Fibroblast of skin of back (primary cell): ENCODE results near the gene MFSD12.
"Not testable (repeated sequence)": the region's sequence is repeated elsewhere in the genome, so short reads cannot be mapped to it uniquely, and the experiment has no call there.

Source experiments
- DNase-seq: peaks from one replicate; pipeline ENCODE4 v3.0.0-alpha.2; 2013

Gene MFSD12

DNA sequence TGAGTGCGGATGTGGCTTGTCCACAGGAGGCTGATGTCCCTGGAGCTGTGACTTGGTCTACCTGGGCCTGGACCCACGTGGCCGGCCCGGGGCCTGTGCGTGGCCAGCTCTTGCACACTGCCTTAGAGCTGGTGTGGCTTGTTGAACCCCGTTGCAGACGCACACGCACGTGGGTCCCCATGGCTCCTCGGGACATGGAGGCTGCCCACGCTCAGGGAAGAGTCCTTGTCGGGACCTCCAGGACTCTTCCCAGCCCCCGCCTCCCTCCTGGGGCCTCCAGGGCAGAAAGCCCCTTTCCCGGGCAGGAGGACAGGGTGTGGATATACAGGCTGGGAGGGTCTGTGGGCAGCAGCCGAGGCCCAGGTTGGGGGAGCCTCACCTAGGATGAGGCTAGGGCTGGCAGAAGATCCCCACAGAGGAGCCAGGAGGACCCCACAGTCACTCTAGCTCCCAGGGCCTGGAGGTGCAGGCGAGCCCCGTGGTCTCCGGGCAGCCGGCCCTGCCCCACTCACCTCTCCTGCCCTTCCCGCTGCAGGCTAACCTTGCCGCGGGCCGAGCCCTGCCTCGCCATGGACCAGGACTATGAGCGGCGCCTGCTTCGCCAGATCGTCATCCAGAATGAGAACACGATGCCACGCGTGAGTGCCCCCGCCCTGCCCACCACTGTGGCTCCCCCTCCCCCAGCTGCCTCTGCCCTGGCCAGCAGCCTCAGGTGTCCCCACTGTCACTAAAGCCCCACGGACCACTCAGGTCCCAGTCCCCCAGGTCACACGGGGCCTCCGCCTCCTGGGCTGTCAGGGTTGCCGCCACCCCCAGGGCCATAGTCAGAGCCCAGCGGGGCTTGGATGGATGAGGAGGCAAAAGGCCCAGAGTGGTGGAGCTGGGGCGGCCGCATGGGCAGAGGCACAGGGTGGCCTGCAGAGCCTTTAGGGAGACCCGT is 34.7 kb downstream of the MFSD12 start:
- no peak for DNase-seq

DNA sequence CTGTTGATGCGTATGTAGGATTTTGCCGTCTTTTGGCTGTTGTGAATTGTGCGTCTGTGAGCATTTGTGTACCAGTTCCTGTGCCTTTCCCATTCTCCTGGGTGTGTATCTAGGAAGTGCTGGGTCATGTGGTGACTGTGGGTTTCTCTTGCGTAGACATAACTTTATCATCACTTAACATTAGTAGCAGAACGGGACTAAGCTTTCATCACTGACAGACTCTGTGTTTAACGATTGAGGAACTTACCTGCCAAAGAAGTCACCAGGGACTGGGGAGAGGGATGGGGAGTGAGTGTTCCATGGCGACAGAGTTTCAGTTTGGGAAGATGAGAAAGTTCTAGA is 36.3 kb downstream of the MFSD12 start:
- DNase-seq, result no peak

DNA sequence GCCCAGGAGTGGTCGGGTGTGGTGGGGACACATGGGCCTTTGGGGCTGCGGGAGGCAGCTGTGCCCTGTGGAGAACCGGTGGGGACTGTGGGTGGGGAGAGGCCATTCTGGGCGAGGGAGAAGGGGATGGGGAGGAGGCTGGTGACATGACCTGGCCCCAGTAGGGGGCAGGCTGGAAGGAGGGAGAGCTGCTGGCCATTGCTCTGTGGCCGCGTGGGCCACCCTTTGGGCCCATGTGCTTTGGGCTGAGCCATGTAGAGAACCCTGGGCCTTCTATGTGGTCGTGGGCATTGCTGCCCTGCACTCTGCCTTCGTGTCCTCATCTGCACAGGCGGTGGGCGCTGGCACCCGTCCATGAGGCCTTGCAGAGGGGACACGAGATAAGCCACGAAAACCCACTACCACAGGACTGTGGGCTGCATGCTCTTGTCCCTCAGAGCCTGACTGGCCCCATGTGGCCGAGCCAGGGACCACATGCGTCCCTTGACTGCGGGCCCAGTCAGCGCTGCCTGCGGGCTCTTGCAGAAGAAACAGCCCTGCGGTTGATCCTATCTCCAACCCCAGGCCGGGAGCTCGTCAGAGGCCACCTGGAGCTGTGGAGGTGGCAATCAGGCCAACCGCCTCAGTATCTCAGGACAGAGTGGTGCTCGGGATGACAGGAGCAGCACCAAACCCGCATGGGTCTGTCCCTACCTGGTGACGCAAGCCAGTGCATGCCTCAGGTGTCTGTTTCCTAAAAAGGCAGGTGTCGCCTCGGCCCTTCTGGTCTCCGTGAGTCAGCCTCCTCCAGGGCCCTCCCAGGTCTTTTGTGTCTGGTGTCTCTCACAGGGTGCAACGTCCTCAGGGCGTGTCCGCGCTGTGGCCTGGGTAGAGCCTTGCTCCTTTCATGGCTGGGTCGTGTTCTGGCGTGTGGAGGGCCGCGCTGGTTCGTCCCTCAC is 37.0 kb downstream of the MFSD12 start:
- no peak for DNase-seq

DNA sequence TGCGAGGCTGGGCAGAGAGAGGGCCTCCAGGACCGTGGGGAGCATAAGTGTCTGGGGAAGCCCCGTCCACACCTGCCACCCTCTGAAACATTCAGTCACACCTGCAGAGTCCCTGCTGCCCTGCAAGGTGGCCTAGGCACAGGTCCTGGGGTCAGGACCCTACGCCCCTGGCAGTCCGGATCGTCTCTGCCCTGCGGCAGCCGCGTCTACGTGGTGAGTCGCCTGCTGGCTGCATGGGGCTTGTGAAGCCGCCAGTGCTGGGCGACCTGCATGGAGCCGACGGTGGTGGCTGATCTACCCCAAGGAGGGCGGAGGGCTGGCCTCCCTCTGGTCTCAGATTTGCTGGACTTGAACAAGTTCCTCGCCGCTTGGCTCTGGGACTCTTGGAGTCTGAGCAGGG is 38.3 kb downstream of the MFSD12 start:
- DNase-seq, result no peak

DNA sequence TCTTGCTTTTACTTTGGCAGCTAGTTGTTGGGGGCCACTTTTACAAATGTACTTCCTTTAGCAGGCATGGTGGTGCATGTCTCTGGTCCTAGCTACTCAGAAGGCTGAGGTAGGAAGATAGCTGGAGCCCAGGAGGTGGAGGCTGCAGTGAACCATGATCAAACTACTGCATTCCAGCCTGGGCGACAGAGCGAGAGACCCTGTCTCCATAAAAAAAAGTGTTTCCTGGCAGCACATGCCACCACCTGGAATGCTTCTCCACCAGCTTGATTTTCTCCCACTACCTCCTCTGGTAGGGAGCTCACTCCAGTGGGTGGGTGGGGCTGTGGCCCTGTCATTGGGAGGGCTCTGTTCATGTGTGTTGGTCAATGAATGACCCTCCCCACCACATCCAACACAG is 38.7 kb downstream of the MFSD12 start:
- no peak for DNase-seq

DNA sequence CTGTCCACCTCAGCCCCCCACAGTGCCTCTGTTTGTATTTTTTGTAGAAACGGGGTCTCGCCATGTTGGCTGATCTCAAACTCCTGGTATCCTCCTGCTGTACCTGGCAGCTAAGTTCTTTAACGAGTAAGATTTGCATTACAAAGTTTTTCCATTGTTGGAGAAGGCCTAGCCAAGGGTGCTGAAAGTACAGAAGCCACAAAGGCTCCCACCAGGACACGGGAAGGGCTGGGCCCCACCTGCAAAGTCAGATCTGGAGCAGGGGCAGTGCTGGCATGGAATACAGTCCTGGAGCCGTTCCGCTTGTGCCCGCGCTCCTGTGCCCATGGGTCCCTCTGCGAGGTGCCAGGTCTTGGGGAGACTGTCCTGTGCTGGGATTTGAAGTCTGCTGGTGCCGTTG is 39.1 kb downstream of the MFSD12 start:
- no peak for DNase-seq

DNA sequence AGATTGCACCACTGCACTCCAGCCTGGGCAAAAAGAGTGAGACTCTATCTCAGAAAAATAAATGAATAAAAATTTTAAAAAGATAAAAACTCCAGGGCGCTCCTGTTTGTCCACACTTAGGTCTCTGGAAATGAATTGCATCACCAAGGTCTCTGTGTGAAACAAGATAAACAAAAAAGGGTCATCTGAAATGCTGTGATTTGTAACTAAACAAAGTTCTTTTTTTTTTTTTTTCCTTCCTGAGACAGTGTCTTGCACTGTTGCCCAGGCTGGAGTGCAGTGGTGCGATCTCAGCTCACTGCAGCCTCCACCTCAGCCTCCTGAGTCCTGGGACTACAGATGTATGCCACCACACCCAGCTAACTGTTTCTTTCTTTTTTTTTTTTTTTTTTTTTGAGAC is 39.7 kb downstream of the MFSD12 start:
- no peak for DNase-seq

DNA sequence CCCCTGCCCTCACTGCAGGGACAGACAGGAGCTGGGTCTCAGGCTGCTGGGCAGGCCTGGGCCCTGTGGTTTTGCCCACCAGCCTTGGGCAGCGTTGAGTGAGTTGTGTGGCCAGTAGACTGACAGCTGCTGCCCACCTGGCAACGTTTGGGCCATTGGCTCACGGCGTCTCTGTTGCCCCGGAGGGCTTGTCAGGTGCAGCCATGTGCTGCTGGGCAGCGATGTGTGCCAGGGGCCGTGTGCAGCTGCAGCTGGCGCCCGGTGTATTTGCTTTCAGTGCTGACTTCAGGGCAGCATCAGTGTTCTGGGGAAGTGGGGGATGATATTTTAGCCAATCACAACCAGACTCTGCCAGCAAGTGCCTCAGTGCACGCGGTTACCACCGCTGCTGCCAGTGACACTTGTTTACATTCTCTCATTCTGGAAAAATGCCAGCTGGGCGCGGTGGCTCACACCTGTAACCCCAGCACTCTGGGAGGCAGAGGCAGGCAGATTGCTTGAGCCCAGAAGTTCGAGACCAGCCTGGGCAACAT is 40.6 kb downstream of the MFSD12 start:
- no peak for DNase-seq

DNA sequence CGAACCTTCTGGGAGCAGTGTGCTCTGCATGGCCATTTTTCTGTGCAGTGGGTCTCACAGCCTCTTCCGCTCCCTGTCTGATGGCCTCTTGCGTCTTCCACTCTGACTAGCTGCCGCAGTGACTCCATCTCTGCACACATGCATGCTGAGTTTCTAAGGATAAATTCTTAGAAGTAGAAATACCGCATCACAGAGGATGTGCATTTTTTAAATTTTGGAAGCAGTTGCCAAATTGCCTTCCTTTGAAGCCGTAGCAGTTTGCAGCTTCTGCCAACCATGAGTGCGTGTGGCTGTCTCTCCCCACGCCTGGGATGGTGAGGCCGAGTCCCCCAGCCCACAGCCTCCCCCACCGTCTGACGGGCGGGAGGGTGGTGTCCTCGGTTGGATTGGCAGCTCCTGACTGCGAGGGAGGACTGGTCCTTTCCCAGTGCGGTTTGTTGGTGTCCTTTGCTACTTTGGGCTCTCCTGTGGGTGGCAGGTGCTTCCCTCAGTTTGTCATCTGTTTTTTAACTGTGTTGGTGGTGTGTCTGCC is 41.4 kb downstream of the MFSD12 start:
- peak; percentile 46 for DNase-seq

DNA sequence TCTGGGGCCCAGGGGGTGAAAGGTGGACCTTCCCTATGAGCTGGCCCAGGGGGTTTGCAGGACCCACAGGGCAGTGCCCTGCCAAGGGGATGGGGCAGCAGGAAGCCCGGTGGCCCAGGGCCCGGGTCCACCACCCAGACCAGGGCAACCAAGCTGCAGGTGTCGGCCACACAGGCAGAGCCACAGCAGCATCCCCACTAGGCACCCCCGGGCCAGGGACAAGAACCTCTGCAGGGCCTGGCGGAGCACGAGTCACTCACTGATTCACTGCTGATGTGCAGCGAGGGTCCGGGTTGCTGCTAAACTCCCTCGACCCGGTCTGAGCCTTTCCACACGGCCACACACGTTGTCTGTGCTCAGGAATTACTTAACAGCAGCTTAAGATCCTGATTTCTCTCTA is 42.5 kb downstream of the MFSD12 start:
- peak; percentile 42 for DNase-seq

DNA sequence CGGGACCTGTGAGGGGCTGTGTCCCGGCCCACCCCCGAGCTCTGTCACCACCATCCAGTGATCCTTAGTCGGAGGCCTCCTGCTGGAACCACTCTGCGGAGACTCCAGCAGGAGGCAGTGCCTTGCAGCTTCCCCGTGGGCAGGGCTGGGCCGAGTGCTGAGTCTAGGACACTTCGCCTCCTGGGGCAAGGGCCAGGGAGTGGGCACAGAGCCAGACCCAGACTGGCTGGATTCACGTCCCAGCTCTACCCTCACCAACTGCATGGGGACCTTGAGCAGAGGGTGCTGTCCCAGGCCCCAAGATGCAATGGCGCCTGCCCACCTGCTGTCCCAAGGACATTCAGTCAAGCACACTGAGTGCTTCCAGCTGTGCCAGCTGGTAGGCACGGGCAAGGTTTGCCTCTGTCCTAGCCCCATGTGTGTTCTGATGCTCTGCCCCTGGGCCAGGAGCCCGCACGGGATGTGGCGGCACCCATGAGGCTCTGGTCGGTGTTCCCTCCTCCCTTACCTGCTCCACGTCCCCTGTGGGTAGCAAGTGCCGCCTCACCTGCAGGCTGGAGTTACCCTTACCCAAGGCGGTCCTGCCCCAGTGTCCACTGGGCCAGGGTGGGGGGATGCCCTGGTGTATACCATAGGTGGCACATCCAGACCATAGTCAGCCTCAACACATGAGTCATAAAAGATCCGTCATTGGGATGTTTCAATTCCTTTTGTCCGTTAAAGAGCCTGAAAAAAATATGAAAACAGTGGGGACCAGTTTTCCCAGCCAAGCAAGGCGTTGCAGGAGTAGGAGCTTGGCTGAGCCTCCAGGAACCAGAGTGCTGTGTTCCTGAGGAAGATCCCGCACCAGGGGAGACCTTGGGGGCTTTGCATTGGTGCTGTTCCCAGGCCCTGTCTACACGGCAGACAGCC is 43.9 kb downstream of the MFSD12 start:
- peak; percentile 9 for DNase-seq

DNA sequence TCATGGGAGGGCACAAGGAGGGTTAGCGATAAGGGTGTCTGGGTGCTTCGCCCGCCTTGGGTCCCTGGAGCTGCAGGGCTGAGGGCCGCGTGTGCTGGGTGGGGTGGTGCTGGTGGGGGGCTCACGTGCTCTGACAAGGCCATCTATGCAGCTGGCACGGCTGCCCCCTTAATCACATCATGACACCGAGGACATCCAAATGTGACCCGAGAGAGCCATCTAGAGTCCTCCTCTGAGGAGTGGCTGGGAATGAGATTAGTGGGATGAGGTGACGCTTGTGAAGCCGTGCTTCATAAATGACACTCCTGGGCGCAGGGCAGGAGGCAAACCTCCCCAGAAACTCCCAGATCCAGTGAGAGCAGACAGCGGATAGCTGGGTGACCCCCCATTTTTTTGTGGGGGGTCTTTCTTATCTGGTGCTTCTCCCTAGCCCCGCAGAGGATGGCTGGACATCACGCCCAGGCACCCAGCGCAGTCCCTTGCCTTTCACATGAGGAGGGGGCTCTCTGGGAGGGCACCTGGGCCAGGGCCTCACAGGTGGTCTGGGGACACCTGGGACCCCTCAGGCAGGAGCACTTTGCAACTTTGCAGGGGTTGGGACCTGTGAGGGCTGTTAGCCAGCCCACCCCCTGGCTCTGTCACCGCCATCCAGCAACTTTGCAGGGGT is 44.7 kb downstream of the MFSD12 start:
- DNase-seq, result no peak

DNA sequence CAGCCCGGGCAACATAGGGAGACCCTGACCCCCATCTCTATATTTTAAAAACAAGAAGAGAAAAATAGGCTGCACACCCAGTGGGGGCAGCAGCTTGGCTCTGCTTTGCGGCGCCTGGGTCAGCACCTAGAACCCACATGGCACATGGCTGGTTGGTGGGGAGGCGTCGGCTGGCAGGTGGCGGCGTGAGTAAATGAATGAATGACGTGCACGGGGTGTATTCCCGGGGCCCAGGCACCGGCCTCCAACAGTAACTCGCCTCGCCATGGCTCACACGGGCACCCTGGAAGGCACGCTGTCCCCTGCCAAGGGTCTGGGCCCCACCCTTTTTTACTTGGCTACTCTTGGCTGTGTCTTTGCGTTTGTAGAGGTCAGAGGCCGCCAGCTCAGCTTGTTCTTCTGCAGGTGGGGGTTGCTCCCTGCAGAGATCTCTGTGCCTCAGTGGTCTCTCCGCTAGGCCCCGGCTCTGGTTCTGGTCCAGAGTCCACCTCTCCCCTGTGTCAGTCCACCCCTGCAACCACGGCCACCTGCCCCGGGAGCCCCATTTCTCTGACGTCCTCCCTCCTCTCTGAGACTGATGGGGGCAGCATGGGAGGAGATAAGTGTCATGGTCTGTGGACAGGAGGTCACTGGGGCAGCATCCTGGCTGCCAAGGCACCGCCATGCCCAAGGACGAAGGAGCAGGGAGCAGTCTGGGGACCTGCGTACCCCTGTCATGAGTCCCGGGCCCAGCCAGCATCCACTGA is 45.7 kb downstream of the MFSD12 start:
- DNase-seq, result no peak

DNA sequence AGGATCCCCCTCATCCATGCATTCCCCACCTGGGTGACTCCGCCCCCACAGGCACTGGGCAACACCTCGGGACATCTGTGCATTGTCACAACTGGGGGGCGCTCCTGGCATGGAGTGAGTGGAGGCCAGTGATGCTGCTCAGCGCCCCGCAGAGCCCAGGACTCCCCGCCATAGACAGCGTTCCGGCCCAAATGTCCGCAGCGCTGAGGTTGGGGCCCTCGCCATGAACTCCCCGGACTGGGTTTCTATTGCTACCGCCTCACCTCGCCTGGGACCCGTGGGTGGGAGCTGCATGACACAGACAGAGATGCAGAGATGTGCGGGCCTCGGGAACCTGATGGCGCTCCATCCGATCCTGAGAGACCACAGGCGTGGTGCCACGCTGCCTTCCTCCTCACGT is 46.7 kb downstream of the MFSD12 start:
- no peak for DNase-seq

DNA sequence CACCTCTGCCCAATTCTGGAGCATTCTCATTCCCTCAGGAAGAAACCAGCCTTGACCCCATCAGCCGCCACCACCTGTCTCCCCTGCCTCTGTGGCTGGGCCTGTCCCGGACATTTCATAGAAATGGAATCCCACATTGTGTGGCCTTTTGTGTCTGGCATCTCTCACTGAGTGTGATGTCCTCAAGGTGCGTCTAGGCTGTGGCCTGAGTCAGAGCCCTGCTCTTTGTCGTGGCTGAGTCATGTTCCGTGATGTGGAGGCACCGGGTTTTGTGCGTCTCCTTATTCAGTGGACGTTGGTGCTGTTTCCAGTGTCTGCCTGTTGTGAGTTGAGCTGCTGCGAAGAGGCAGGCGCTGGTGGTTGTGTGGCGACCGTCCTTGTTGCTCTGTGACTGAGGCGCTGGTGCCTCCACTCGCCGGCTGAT is 47.8 kb downstream of the MFSD12 start:
- DNase-seq, result peak; percentile 45

DNA sequence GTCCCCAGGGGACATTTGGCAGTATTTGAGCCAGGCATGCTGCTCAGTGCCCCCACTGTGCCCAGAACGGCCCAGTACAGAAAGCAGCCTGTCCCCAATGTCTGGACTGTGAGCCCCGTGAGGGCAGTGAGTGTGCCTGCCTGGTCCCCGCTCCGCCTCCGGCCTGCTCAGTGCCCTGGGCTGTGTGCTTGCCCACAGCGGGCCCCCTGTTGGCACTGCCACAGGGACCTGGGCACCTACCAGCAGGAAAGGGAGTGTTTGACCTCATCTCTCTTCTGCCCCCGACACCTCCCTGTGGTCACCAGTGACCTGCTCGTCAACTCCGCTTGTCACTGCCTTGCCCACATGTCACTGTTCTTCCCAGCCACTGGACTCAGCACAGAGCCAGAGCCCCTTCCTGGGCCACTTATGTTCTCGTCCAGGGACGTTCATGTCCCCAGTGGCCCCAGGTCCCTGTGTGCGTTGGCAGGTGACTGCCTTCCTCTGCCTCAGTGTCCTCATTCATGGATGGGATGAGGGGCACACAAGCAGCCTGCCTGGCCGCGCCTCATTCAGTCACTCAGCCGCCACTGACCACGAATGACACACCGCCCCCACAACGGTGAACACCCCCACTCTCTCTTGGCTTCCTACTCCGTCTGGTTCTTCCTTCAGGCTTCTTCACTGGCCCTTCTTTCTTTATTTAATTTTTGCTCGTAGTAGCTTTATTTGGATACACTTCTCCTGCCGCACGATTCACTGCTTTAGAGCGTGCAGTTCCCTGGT is 48.4 kb downstream of the MFSD12 start:
- peak; percentile 15 for DNase-seq

DNA sequence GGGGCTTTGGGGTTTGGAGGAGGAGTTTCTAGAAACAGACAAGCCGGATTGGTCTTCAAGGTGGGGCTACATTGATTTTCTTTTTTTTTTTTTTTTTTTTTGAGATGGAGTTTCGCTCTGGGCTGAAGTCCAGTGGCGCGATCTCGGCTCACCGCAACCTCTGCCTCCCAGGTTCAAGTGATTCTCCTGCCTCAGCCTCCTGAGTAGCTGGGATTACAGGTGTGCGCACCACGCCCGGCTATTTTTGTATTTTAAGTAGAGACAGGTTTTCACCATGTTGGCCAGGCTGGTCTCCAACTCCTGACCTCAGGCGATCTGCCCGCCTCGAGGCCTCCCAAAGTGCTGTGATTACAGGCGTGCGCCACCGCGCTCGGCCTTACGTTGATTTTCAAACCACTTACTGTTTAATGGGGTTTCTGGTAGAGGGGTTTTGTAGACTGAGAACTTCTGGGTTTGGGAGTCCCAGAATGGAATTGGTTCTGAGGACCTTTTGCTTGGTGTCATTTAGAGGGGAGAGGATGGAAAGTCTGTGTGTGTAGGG is 49.2 kb downstream of the MFSD12 start:
- not testable (repeated sequence) for DNase-seq

DNA sequence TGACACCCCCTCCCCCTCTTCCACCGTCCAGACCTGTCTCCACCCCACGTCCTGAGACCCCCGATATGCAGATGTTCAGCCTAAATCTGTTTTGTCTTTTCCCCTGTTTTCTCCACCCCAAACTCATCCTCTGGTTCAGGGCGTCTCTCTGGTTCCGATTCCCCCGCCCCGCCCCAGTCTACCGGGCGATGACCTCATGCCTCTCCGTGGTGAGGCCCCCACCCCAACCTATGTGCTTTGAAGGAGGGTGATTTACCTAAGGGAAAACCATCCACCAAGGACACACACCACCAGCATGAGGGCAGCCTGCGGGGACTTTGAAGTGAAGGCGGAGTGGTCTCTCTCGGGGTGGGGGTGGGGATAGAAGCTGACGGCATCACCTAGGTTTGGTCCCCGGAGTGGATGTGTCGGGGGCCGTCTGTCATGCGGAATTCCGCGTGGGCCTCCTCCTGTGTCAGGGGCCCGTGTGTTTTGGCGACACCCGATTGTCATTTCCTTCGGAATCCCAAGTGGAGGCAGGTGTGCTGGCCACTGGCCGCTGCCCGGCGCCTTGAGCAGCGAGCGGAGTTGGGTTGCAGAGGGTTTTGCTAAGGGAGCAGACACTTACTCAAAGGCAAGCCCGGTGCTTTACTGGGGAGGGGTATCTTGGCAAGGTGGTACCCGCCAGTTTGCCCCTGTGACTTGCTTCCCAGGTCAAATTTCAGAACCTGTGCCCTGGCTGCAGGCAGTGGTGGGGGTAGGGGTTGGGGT is 49.8 kb downstream of the MFSD12 start:
- peak; percentile 17 for DNase-seq
